Middle frontal gyrus (tissue), 1 donor: ENCODE results near the gene CHPF.

ENCODE experiments used
- DNase-seq: peaks from one replicate; pipeline ENCODE4 v3.0.0-alpha.2; 2015; ENCODE audit warnings: low spot score; ENCODE audit errors: extremely low spot score

CHPF gene

DNA sequence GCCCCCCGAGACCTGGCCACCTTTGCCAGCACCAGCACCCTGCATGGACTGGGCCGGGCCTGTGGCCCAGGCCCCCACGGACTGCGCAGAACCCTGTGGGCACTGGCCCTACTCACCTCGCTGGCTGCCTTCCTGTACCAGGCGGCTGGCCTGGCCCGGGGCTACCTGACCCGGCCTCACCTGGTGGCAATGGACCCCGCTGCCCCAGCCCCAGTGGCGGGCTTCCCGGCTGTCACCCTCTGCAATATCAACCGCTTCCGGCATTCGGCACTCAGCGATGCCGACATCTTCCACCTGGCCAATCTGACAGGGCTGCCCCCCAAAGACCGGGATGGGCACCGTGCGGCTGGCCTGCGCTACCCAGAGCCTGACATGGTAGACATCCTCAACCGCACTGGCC, 28.8 kb downstream of the CHPF start:
- no peak for DNase-seq

DNA sequence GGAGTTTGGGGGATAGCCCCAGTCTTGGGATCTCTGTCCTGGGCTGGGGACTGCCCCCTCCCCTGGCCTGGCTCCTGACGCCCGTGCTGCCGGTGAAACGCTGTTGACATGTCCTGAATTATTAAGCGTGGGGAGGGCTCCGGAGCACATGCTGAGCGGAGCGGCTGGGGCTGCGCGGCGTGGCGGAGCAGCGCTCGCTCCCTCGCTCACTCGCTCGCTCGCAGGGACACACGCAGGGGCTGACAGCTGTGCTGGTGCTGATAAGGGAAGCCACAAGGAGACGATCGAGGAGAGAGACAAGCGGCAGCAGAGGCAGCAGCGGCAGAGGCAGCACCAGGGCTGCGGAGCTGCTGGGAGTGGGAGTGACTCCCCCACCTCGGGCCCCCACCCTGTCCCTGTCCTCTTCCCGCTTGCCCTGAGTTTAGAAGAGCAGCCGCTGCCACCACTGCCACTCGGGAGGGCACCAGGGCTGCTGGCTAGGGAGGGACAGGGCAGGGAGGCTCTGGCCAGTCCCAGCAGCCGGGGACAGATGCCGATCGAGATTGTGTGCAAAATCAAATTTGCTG, 29.3 kb downstream of the CHPF start, which contains the start of gene ASIC4:
ASIC4 (plus strand) TSS at position 287 of the 566 bp plus-strand sequence; CDS start at position 530, 243 bp downstream.
- DNase-seq: no peak

DNA sequence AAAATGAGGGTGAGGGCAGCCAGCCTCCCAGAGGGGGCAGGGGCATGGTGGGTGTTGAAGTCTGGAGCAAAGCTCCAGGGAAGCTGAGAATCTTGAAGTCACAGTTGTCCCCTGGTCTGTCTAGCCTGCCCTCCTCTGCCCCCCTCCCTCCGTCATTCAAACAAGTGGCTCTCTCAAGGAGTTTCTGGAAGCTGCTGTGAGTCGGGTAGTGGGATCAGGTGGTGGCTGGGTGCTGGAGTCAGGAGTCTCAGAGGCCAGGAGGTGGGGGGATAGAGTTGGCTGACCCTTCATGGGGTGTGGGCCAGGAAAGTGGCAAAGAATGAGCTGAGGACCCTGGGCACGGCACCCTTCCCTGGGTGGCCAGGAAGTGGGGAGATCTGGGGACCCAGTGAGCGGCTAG, 29.8 kb downstream of the CHPF start:
- no peak for DNase-seq

DNA sequence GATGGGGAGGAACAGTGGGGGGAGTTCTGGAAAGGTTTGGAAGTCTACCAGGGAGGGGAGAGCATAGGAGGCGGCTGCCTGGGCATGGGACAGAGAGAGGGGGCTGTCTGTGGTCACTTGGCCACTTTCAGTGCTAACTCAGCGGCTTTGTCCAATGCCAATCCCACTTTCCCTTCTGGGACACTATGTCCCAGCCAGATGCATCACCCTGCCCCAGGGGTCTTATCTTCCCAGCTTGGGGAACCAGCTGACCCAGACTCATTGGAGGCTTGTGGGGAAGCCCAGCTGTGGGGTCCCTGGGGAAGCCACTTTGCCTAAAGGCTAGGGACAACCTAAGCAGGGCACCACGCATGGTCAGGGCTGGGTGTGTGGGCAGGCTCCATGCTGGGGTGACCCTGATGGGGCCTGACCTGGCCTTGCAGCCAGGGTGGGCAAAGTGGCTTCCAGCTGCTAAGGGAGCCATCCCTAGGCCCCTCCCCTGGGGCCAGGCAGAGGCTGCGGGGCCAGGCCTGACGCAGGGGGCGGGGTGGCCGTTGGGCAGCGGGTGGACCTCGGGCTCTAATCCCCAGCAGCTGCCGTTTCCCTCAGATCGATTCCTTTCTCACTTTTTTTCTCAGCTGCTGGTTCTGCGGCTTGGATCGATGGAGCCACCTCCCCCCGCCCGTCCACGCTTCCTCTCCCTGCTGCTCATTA, 30.9 kb downstream of the CHPF start:
- no peak for DNase-seq

DNA sequence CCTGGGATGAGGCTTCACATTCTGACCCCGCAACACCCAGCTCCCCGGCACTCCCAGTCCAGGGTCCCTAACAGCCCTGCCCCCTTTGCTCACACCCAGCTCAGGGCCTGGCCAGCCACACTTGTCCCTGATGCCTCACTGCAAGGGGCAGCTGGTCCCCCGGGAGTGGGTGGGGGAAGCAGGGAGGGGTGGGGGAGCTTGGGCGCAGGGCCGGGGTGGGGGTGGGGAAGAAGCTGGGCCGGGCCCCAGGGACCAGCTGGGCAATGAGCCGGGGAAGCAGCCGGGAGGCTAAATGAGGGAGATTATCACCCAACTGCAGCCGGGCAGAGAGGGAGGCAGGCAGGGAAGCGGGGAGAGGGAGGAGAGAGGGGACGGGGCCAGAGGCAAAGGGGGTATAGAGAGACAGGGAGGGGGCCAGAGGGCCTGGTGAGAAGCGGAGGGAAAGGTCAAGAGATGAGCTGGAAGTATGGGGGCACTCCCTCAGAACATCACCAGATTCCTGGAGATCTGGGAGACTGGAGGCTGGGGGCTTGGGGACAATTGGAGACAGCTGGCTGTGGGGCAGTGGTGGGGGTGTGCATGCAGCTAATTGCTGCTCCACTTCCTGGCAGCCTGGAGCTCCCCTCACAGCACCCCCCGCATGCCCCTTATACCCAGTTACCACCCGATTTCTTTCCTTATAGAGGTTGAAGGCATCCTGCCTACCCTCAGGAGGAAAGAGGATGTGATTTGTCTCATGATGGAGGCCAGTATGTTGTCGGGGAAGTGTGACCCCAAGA, 31.9 kb downstream of the CHPF start:
- no peak for DNase-seq

DNA sequence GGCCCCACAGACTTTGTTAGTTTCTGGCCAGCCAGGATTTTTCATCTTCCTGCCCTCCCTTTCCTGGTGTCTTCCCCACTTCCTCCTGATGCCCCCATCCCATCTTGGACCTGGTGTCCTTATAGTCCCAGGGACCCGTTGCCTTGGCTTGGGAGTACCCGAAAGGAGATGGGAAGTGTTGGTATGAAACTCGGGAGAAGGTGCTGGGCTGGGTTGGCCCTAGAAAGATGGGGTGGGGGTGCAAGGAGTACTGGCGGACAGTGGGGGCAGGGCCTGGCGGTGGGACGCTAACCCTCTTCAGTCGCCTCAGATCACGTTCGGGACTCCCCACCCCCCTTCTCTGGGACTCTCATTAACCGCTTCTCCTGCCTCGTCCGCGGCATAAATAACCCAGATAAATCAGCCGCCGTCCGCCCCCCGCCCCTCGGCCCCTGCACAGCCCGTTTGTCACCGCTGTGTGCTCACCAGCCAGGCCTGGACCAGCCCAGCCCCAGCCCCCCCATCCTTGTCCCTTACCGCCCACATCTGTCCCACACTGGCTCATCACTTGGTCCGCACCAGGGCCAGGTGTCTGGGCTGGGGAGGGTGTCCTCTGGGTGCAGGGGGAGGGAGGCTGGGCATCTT, 33.0 kb downstream of the CHPF start:
- no peak for DNase-seq

DNA sequence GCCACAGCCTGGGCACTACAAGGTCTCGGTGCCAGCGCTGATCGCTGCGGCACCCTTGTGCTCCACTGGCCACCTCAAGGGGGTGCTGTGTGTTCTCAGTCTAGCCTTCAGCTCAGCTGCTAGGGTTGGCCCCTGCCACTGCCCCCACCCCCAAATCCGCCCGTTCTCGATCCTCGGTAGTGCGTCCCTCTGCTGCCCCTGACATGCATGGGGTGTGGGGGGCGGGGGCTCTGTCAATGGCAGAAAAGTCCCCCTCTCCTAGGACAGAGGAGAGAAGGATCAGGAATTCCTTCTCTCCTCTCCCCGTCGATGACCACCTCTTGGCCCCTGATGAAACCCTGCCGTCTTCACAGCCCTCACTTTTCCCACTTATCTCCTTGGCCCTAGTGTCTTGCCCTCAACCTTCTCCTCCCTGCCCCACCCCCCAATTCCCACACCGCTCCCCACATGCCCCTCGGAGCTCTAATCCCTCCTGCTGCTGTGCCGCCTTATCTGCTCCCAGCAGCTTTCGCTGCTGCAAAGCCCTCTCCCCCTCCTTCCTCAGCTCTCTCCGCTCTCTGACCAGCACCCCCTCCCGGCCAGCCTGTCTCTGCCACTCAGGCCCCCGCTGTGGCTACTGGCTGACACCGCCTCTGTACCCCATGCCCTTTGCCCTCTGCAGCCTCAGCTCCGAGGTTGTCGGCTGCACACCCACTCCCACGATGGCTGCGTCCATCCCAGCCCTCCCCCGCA, 33.7 kb downstream of the CHPF start:
- no peak for DNase-seq

DNA sequence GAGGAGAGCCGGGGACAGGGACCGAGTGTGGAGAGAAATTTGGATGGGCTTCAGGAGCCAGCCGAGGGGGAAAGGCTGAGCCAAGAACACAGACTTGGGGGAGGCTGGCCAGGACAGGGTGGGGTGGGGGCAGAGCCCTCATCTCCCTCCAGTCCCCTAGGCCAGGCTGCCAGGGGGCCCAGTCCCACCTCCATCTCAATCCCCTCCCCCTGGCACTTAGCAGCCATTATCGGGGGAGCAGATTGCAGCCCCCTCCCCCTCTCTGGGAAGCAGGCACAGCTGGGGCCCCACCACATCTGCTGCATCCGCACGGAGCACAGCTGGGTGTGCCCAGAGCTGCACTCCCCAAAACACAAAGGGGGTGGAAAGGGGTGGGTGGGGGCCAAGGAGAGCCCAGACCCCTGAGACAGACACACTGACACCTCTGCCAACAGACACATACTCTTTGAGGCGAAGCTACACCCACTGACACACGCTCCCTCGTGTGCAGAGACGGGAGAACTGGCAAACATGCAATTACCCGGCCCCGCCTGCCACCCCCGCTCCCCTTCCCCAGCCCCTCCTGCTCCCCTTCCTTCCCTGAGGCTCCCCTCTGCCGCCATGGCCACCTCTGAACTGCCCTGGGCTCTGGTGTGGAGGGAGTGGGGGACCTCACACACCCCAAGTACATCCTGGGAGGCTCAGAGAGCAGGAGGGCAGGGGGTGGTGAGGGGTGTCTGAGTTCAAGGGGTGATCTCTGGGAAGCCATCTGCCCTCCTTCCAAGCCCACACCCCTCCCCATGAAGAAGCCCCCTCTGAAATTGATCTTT, 34.4 kb downstream of the CHPF start:
- DNase-seq: no peak

DNA sequence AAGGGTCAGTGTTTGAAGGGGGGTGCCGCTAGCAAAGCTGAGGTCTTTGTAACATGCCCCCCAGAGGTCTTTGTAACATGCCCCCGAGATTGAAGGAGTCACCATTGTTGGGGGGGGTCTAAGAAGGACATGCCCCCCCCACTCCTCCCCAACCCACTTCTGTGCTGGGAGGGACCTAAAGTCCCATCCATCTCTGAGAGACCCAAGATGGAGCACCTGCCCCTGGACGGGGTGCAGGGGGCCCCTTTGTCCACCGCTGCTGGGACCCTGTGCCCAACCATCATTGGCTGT, 35.2 kb downstream of the CHPF start:
- DNase-seq: no peak

DNA sequence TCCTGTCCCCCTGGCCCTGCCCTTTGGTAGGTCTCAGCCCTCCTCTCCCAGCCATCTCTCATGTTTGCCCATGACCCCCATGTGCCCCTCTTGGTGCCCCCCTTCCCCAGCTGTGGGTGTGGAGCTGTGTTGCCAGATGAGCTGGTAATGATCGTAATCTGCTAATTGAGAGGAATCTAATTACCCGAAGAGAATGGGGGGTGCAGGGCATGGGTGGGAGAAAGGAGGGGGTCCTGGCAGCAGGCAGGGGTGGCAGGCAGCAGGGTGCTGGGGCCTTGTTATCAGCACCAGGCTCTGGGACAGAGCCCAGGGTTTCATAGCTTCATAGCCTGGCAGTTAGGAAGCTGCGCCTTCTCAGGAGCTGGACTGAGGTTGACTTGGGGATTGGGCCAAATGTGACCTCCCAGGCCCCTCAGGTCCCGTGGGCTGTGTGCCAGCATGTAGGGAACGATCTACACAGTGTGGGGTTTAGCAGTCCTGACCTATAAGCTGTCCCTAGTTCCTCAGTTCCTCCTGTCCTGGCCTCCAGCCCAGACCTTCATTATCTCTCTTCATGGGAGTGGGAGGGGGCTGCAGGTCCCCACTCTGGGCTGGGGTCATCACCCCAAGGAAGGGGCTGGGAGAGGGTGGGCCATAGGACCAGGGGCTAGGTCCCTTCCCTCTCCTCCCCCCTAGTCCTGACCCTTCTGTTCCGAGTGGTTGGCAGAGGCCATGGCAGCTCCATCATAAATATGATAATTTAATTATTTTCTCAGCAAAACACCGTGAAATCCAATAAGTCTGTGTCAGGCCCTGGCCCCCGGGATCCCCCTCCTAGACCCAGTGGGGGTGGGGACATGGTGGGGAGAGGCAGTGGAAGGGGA, 35.8 kb downstream of the CHPF start:
- DNase-seq: no peak

DNA sequence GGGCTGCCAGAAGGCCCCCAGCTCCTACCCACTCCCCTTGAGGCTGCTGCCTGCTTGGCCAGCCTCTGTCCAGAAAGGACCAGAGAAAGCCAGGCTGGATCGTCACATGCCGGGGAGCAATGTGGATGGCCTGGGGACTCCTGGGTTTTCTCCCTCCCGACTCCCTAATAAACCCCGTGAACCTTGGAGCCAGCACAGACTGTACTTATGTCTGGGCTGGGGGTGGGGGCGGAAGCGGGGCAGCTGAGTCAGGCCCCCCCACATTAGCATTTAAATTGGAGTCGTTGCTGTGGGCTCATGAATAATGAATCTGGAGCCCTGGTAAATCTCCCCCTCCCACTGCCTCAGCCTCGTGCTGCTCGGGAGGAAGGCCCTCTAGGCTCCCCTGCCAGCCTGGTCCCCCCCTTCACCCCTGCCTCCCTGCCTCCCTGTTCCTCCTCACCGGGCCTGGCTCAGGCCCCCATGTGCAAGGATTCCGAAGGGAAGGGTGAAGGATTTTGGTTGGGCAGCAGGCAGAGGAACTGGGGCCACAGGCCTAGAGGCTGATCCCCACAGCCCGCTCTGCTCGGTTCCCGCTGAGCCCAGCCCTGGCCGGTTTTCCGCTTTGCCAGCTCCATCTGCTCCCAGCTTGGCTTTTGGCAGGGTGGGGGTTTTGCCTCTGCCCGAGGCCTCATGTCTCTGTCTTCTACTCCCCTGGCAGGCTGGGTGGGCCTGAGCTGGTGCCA, 36.6 kb downstream of the CHPF start:
- no peak for DNase-seq

DNA sequence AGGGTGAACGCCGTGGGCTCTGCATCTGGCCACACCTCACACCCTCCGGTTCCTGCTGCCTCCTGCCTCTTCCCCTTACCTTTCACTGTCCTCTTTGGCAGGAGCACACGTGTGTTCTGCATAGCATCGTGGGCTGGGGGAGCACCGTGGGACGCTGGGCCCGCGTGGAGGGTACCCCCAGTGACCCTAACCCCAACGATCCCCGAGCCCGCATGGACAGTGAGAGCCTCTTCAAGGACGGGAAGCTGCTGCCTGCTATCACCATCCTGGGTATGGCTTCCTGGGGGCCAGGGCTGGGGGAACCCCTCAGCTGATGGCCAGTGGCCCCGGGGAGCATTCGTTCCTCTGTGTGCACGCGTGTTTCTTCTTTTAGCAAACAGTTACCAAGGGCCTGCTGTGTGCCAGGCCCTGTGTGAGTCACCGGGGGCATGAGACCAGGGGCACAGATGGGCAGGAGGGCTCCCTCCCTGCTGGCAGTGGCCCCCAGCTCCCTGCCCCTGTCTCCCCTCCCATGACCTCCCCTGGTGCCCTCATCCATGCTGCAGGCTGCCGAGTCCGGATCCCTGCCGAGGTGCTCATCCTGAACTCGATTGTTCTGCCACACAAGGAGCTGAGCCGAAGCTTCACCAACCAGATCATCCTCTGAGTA, 37.3 kb downstream of the CHPF start:
- DNase-seq: no peak

DNA sequence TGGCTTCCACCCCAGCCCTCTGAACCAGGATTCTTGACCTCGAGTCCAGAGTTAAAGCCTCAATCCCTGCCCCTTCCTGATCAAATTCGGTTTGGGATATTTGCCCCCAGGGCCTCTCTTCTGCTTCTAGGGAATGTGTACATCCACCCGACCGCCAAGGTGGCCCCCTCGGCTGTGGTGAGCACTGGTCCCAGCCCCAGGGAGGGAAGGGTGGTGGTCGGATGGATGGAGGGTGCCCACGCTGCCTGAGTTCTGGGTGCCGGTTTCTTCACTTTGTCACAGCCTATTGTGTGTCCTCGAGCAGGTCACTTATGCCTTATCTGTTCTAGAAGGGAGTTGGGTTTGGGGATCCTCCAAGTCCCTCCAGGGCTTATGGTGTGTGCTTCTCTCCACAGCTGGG, 38.0 kb downstream of the CHPF start:
- DNase-seq: no peak

DNA sequence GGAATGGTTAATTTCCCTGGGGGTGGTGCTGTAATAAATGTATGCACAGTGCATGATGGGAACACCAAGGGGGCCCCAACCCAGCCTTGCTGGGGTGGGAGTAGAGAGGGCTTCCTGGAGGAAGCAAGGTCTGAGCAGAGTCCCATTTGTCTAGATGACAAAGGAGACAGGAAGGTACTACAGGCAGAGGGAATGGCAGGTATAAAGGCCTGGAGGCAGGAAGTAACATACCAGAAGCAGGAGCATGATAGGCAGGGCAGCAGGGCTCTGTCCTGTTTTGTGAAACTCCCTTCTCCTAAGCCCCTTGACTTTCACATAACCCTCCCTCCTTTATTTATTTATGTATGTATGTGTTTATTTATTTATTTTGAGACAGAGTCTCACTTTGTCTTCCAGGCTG, 41.0 kb downstream of the CHPF start:
- DNase-seq: no peak

DNA sequence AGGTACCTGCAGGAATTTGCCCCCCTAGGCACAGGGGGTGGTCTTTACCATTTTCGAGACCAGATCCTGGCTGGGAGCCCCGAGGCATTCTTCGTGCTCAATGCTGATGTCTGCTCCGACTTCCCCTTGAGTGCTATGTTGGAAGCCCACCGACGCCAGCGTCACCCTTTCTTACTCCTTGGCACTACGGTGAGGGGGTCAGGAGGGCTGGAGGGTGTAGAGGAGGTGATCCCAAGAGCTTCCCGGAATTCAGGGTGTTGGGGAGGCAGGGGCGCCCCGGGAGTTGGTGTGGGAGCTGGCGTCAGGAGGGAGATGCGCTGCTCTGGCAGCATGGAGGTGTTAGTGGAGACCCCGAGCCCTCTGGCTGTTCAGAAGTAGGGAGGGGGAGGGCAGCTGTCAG, 41.8 kb downstream of the CHPF start:
- DNase-seq: no peak

DNA sequence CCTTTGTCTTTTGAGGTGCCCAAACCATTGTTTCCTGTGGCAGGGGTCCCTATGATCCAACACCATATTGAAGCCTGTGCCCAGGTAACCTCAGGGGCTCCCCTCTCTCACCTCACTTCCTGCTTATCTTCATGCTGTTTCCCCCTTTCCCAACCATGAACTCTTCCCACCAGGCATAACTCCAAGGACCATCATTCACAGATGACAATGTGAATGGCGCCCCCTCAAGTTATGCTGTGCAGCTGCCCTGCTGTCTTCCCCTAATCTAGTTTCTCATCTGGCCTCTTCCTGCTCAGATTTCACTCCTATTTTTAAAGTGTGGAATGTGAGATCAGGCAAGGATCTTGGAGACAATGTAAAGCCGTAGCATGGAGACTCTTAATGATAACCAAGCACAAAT, 43.5 kb downstream of the CHPF start:
- no peak for DNase-seq

DNA sequence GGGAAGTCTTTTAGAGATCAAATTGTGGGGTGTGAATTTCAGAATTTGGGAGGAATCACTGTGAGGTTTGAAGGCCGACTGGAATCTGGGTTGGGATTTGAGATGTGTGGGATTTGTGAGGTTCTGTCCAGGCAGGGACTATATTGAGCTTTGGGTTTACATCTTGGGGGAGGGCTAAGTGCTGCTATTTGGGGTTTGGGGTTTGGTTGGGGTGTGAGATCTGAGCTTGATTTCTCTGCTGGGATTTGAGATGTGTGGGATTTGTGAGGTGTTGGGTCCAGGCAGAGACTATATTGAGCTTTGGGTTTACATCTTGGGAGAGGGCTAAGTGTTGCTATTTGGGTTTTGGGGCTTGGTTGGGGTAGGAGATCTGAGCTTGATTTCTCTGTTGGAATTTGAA, 44.1 kb downstream of the CHPF start:
- DNase-seq: no peak

DNA sequence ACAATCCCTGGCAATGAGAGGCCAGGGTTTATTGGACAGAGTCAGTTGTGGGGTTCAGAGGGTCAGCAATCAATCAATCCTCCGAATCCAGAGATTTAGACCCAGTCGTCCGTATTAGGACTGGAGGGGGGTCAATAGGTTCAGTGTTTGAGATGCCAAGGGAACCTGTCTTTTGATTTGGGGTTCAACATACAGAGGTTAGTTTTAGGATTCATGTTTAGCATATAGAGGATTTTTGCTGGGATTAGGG, 44.6 kb downstream of the CHPF start:
- no peak for DNase-seq
